Panc1 (cell line): ENCODE measurements around the gene ENTREP1.

Experiments
- CTCF ChIP-seq: fragments of 450-650 bp; IDR thresholded peaks from 2 replicates; pipeline ENCODE4 v1.5.1; 2017; ENCODE audit warnings: mild to moderate bottlenecking
- POLR2AphosphoS5 ChIP-seq: IDR thresholded peaks from 2 replicates; pipeline ENCODE4 v1.6.1; 2012; ENCODE audit warnings: mild to moderate bottlenecking, low read depth, low read length, moderate library complexity
- REST ChIP-seq, 2 experiments: IDR thresholded peaks; 2 replicates each; pipeline ENCODE4 v1.6.1; 2011 to 2012; ENCODE audit warnings: low read depth in 2 of 2, control low read depth in 1 of 2, low read length in 1 of 2, mild to moderate bottlenecking in 1 of 2, moderate library complexity in 1 of 2; ENCODE audit not compliant: insufficient read depth in 1 of 2
- SIN3A ChIP-seq: IDR thresholded peaks from 2 replicates; pipeline ENCODE4 v1.6.1; 2012; ENCODE audit warnings: low read depth, mild to moderate bottlenecking, low read length, moderate library complexity, borderline replicate concordance; ENCODE audit not compliant: insufficient read depth
- TCF7L2 ChIP-seq: IDR thresholded peaks from 2 replicates; pipeline ENCODE4 v1.6.1; 2011; ENCODE audit warnings: mild to moderate bottlenecking, low read depth, low read length, inconsistent platforms

GRCh38 chr9:69393425-69393824 is 68.4 kb downstream of the ENTREP1 start:
- TF ChIP-seq CTCF (no peak), REST (IDR thresholded peaks at IDR 0.05; ENCODE audit: insufficient read depth in 1 of 2, low read depth in 2 of 2, low read length in 1 of 2) (no peak), POLR2AphosphoS5 (no peak), SIN3A (no peak), TCF7L2 (no peak)
